SK-N-SH (cell line): ENCODE results near the gene PRKN. TPM values are rescaled to one million over a fixed set of nuclear protein-coding genes. Genes with fewer than 3 reads are reported as not detected.

Experiments used
- CTCF ChIA-PET: fragments of 300-600, 350-600 bp; formaldehyde crosslinking; extraction: SDS; loops from one replicate; lab custom pipeline; 2021; lab: Yijun Ruan, JAX
- POLR2A ChIA-PET: fragments of 350-600 bp; sonication (Branson Sonifier 250); formaldehyde crosslinking; extraction: SDS; loops from one replicate; lab custom pipeline; 2020; ENCODE audit warnings: antibody characterized with exemption, inconsistent platforms; lab: Yijun Ruan, JAX
- DNase-seq: peaks from one replicate; pipeline ENCODE4 v3.0.0; 2012
- H2AFZ ChIP-seq: fragments of 200-600 bp; sonication (generic); 2 replicates; pipeline ENCODE4 v1.8.1; 2016; ENCODE audit warnings: antibody characterized with exemption, mild to moderate bottlenecking, low read depth
- H3F3A ChIP-seq: fragments of 200-600 bp; sonication (generic); replicated peaks from 2 replicates; pipeline ENCODE3; 2016; ENCODE audit warnings: antibody characterized with exemption, mild to moderate bottlenecking; ENCODE audit not compliant: insufficient read depth
- H3K27ac ChIP-seq, 2 experiments: fragments of 200-500 bp in 1 of 2; fragments of 200-600 bp in 1 of 2; sonication (Bioruptor generic) in 1 of 2; sonication (generic), shearing (Covaris generic) in 1 of 2; 2 replicates each; pipeline versions ENCODE4 v1.5.1 to v1.6.1; 2014 to 2016; ENCODE audit warnings: low read depth in 2 of 2, inconsistent platforms in 1 of 2, low read length in 1 of 2, mild to moderate bottlenecking in 1 of 2, mixed read lengths in 1 of 2
- H3K27me3 ChIP-seq: fragments of 200-600 bp; sonication (generic), shearing (Covaris generic); 2 replicates; pipeline ENCODE4 v1.6.1; 2016; ENCODE audit warnings: mixed run types; ENCODE audit not compliant: insufficient read depth
- H3K36me3 ChIP-seq, 2 experiments: fragments of 200-500 bp in 1 of 2; fragments of 200-600 bp in 1 of 2; sonication (Bioruptor generic) in 1 of 2; sonication (generic) in 1 of 2; replicated peaks in 1 of 2; 2 replicates each; pipeline versions ENCODE3 to v1.5.1; 2014 to 2016; ENCODE audit warnings: low read length in 1 of 2, mild to moderate bottlenecking in 1 of 2; ENCODE audit not compliant: insufficient read depth in 2 of 2, control insufficient read depth in 1 of 2
- H3K4me1 ChIP-seq, 2 experiments: fragments of 200-500 bp in 1 of 2; fragments of 200-600 bp in 1 of 2; sonication (Bioruptor generic) in 1 of 2; sonication (generic), shearing (Covaris generic) in 1 of 2; 2 replicates each; pipeline versions ENCODE4 v1.5.1 to v1.6.1; 2014 to 2016; ENCODE audit warnings: low read depth in 1 of 2, low read length in 1 of 2, mixed run types in 1 of 2; ENCODE audit not compliant: insufficient read depth in 2 of 2, control insufficient read depth in 1 of 2
- H3K4me2 ChIP-seq: fragments of 200-600 bp; sonication (generic), shearing (Covaris generic); 2 replicates; pipeline ENCODE4 v1.6.1; 2017; ENCODE audit warnings: mixed run types
- H3K4me3 ChIP-seq, 2 experiments: fragments of 200-500 bp in 1 of 2; fragments of 200-600 bp in 1 of 2; sonication (Bioruptor generic) in 1 of 2; sonication (generic), shearing (Covaris generic) in 1 of 2; 2 replicates each; pipeline versions ENCODE4 v1.5.1 to v1.8.1; 2014 to 2016; ENCODE audit warnings: low read depth in 2 of 2, inconsistent platforms in 1 of 2, low read length in 1 of 2, mild to moderate bottlenecking in 1 of 2, mixed read lengths in 1 of 2, moderate library complexity in 1 of 2
- H3K79me2 ChIP-seq: fragments of 200-600 bp; sonication (generic); 2 replicates; pipeline ENCODE4 v1.8.1; 2017; ENCODE audit warnings: mild to moderate bottlenecking; ENCODE audit not compliant: insufficient read depth
- H3K9ac ChIP-seq: fragments of 200-600 bp; sonication (generic); 2 replicates; pipeline ENCODE4 v1.6.1; 2017; ENCODE audit warnings: mixed run types
- H3K9me2 ChIP-seq: fragments of 200-600 bp; sonication (generic); 2 replicates; pipeline ENCODE4 v1.6.1; 2017; ENCODE audit warnings: mixed run types
- H3K9me3 ChIP-seq: fragments of 200-600 bp; sonication (generic); 2 replicates; pipeline ENCODE4 v1.6.1; 2017; ENCODE audit warnings: mixed run types, mild to moderate bottlenecking, moderate library complexity
- H4K20me1 ChIP-seq: fragments of 200-600 bp; sonication (generic); 2 replicates; pipeline ENCODE4 v1.6.1; 2017; ENCODE audit warnings: mild to moderate bottlenecking, mixed run types; ENCODE audit not compliant: insufficient read depth
- CHD2 ChIP-seq: fragments of 150-350 bp; IDR thresholded peaks from 2 replicates; pipeline ENCODE4 v1.6.1; 2018; ENCODE audit warnings: low read length; ENCODE audit not compliant: partially characterized antibody
- ELF1 ChIP-seq: IDR thresholded peaks from 2 replicates; pipeline ENCODE4 v1.4.0; 2012
- EP300 ChIP-seq, 2 experiments: IDR thresholded peaks; 2 replicates each; pipeline versions ENCODE4 v1.4.0 to v1.6.1; 2012; ENCODE audit warnings: borderline replicate concordance in 1 of 2, low read depth in 1 of 2, low read length in 1 of 2
- EZH2phosphoT487 ChIP-seq: fragments of 200-600 bp; sonication (generic); IDR thresholded peaks from 2 replicates; pipeline ENCODE4 v1.6.1; 2017; ENCODE audit warnings: low read depth, mixed run types, mild to moderate bottlenecking, antibody characterized with exemption, moderate library complexity, borderline replicate concordance
- GATA2 ChIP-seq: sonication (generic); formaldehyde crosslinking; IDR thresholded peaks from 2 replicates; pipeline ENCODE4 v1.5.0; 2020; ENCODE audit warnings: mild to moderate bottlenecking, missing genetic modification reagents
- IRF3 ChIP-seq: fragments of 150-350 bp; IDR thresholded peaks from 2 replicates; pipeline ENCODE4 v1.6.1; 2016; ENCODE audit warnings: mild to moderate bottlenecking, low read depth, low read length
- MEF2A ChIP-seq: IDR thresholded peaks from 2 replicates; pipeline ENCODE4 v1.4.0; 2012; ENCODE audit warnings: low read depth, borderline replicate concordance
- POLR2AphosphoS5 ChIP-seq: IDR thresholded peaks from 2 replicates; pipeline ENCODE4 v1.6.1; 2012; ENCODE audit warnings: low read depth, low read length
- RFX5 ChIP-seq: IDR thresholded peaks from 2 replicates; pipeline ENCODE4 v1.6.1; 2012; ENCODE audit warnings: mild to moderate bottlenecking, improper control_type of control experiment, low read length
- RXRA ChIP-seq: IDR thresholded peaks from 2 replicates; pipeline ENCODE4 v1.4.0; 2012; ENCODE audit warnings: low read depth, mild to moderate bottlenecking, borderline replicate concordance
- SIN3A ChIP-seq: IDR thresholded peaks from 2 replicates; pipeline ENCODE4 v1.6.1; 2012; ENCODE audit warnings: low read depth, mild to moderate bottlenecking, low read length, moderate library complexity, borderline replicate concordance
- TAF1 ChIP-seq: IDR thresholded peaks from 2 replicates; pipeline ENCODE4 v1.6.1; 2012; ENCODE audit warnings: low read depth, mild to moderate bottlenecking, low read length, moderate library complexity, borderline replicate concordance
- TCF12 ChIP-seq: IDR thresholded peaks from 2 replicates; pipeline ENCODE4 v1.4.0; 2012
- USF1 ChIP-seq: IDR thresholded peaks from 2 replicates; pipeline ENCODE4 v1.4.0; 2012; ENCODE audit warnings: low read depth, borderline replicate concordance
- USF2 ChIP-seq: fragments of 150-350 bp; IDR thresholded peaks from 2 replicates; pipeline ENCODE4 v1.6.1; 2017; ENCODE audit warnings: antibody characterized with exemption, low read length, low read depth, borderline replicate concordance
- WGBS: methylation state at CpG from one replicate; pipeline ENCODE4 v1.1.6; 2017; ENCODE audit warnings: low lambda C conversion rate; 5-methylcytosine and 5-hydroxymethylcytosine counted together
- polyA plus RNA-seq, 3 experiments: library from polyadenylated mRNA; depleted of rRNA; stranded (reverse); fragments of >200 nt; gene quantifications; 2 replicates each; pipeline ENCODE4 v1.2.3, GENCODE V29; 2012
- TF ChIP-seq, protein P1 (sequence below): IDR thresholded peaks from 2 replicates; pipeline ENCODE4 v1.6.1; 2012; ENCODE audit warnings: mild to moderate bottlenecking, low read depth, low read length, moderate library complexity
- TF ChIP-seq, protein P2 (sequence below): IDR thresholded peaks from 2 replicates; pipeline ENCODE4 v1.4.0; 2012; ENCODE audit warnings: low read depth

The PRKN gene
- polyA plus RNA-seq, 1 of the 3 experiments (the other 2 are of a cell fraction): 0.76 TPM

DNA sequence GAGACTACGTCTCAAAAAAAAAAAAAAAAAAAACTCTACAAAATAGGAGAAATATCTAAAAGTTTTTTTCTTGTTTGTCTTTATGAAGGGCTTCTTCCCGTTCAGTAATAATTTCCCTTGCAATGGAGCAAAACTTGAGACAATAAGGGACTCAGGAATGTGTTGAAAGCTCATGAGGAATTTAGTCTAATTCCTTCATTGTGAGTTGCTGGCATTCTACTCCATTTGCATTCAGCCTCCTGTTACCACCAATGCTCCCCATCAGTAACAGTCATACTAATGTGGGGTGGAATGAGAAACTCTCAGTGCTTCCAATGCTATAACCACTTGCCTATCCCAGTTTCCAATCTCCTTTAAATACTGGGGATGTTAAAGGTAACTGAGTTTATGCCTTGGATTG, 877.0 kb downstream of the PRKN start:
- ChIA-PET CTCF (no interaction called here), POLR2A (no interaction called here)
- Histone ChIP-seq H3K27ac (no peak overlapping the region), H3F3A (no peaks in the 10 kb centered on the region), H3K9me3 (no peaks in the 10 kb centered on the region), H3K79me2 (no peaks in the 10 kb centered on the region), H3K9me2 (no peaks in the 10 kb centered on the region), H3K4me3 (no peak overlapping the region), H3K4me1 (no peaks in the 10 kb centered on the region; a peak in 1 of 4 replicates), H3K27me3 (no peaks in the 10 kb centered on the region), H3K4me2 (no peak overlapping the region), H3K36me3 (no peaks in the 10 kb centered on the region), H4K20me1 (no peaks in the 10 kb centered on the region), H3K9ac (no peak overlapping the region), H2AFZ (no peak overlapping the region)
- 57% methylated on average over 2 of the region's 2 CpGs for WGBS
- no peak for DNase-seq
- TF ChIP-seq TAF1 (no peak), IRF3 (no peak)

DNA sequence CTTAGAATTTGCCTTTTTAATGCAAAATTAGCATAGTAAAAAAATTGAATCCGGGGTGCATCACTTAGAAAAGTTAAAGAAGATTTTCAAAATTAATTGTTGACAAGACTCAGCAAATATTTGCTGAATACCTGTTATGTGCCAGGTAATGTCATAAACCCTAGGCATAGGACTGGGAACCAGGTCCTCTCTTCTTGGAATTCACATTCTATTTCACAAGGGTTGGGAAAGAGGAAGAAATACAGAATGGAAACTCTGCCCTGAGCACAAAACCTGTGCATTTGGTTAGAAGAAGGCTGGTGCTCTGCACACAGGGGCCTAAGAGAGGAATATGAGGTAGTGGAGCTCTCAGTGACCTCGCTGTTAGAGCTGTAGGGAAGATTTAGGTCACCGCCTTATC, 879.9 kb downstream of the PRKN start:
- Histone ChIP-seq H3K4me2 (no peak overlapping the region), H3K9me2 (no peaks in the 10 kb centered on the region), H3K4me1 (no peaks in the 10 kb centered on the region; a peak in 1 of 4 replicates), H3K36me3 (no peaks in the 10 kb centered on the region), H3F3A (no peaks in the 10 kb centered on the region), H3K79me2 (no peaks in the 10 kb centered on the region), H3K27me3 (no peaks in the 10 kb centered on the region), H3K4me3 (no peak overlapping the region), H3K9ac (no peak overlapping the region), H3K27ac (no peak overlapping the region), H4K20me1 (no peaks in the 10 kb centered on the region), H2AFZ (no peak overlapping the region), H3K9me3 (no peaks in the 10 kb centered on the region)
- DNase-seq: no peak
- ChIA-PET CTCF (no interaction called here), POLR2A (no interaction called here)
- 46% methylated on average over 3 of the region's 3 CpGs for WGBS
- TF ChIP-seq RXRA (no peak), USF1 (no peak), POLR2AphosphoS5 (no peak), IRF3 (no peak), RFX5 (no peak), USF2 (no peak), SIN3A (no peak), MEF2A (no peak), GATA2 (CRISPR knock-in tag) (no peak), TAF1 (no peak), EZH2phosphoT487 (no peak), ELF1 (no peak), CHD2 (no peak), EP300 (IDR thresholded peaks at IDR 0.05; ENCODE audit: borderline replicate concordance in 1 of 2, low read depth in 1 of 2, low read length in 1 of 2) (no peak), TCF12 (no peak)
- TF ChIP-seq, protein P1, sequence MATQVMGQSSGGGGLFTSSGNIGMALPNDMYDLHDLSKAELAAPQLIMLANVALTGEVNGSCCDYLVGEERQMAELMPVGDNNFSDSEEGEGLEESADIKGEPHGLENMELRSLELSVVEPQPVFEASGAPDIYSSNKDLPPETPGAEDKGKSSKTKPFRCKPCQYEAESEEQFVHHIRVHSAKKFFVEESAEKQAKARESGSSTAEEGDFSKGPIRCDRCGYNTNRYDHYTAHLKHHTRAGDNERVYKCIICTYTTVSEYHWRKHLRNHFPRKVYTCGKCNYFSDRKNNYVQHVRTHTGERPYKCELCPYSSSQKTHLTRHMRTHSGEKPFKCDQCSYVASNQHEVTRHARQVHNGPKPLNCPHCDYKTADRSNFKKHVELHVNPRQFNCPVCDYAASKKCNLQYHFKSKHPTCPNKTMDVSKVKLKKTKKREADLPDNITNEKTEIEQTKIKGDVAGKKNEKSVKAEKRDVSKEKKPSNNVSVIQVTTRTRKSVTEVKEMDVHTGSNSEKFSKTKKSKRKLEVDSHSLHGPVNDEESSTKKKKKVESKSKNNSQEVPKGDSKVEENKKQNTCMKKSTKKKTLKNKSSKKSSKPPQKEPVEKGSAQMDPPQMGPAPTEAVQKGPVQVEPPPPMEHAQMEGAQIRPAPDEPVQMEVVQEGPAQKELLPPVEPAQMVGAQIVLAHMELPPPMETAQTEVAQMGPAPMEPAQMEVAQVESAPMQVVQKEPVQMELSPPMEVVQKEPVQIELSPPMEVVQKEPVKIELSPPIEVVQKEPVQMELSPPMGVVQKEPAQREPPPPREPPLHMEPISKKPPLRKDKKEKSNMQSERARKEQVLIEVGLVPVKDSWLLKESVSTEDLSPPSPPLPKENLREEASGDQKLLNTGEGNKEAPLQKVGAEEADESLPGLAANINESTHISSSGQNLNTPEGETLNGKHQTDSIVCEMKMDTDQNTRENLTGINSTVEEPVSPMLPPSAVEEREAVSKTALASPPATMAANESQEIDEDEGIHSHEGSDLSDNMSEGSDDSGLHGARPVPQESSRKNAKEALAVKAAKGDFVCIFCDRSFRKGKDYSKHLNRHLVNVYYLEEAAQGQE: no peak
- TF ChIP-seq, protein P2, sequence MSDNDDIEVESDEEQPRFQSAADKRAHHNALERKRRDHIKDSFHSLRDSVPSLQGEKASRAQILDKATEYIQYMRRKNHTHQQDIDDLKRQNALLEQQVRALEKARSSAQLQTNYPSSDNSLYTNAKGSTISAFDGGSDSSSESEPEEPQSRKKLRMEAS: no peak
